ENCODE results near the gene MRPL4. TPM values are rescaled to one million over a fixed set of nuclear protein-coding genes. Genes with fewer than 3 reads are reported as not detected.
A peak's percentile ranks its signal among the peaks of the same experiment; 100 is the strongest.

The MRPL4 gene
- total and polyA plus RNA-seq, 2 donors = 9.9 to 77.4 TPM

GRCh38 chr19:10259162-10259905 lies 7.3 kb downstream of the MRPL4 start:
- WGBS = 59% methylated on average over 32 of the region's 32 CpGs
- peak; percentile 33 for DNase-seq (ENCODE audit: extremely low spot score)
- Histone ChIP-seq H3K4me1 (ENCODE audit: insufficient read depth) (no peaks in the 10 kb centered on the region), H3K27ac (ENCODE audit: low read depth) (no peak overlapping the region), H3K36me3 (ENCODE audit: insufficient read depth) (no peaks in the 10 kb centered on the region), H3K4me3 (ENCODE audit: low read depth, low read length) (no peak overlapping the region)

GRCh38 chr19:10260141-10260584 lies 8.1 kb downstream of the MRPL4 start:
- H3K4me1 ChIP-seq (ENCODE audit: insufficient read depth) = no peaks in the 10 kb centered on the region
- no peak overlapping the region for H3K27ac ChIP-seq (ENCODE audit: low read depth)
- no peaks in the 10 kb centered on the region for H3K36me3 ChIP-seq (ENCODE audit: insufficient read depth)
- no peak for DNase-seq (ENCODE audit: extremely low spot score)
- WGBS = 83% methylated on average over 8 of the region's 8 CpGs
- H3K4me3 ChIP-seq (ENCODE audit: low read depth, low read length) = no peak overlapping the region

GRCh38 chr19:10262771-10263170 lies 10.8 kb downstream of the MRPL4 start:
- H3K4me1 ChIP-seq (ENCODE audit: insufficient read depth) = no peaks in the 10 kb centered on the region
- no peak overlapping the region for H3K4me3 ChIP-seq (ENCODE audit: low read depth, low read length)
- WGBS = 77% methylated on average over 7 of the region's 7 CpGs
- no peak overlapping the region for H3K27ac ChIP-seq (ENCODE audit: low read depth)
- DNase-seq (ENCODE audit: extremely low spot score) = no peak
- no peaks in the 10 kb centered on the region for H3K36me3 ChIP-seq (ENCODE audit: insufficient read depth)

- H3K36me3 ChIP-seq (ENCODE audit: insufficient read depth) = no peaks in the 10 kb centered on the region
- no peak overlapping the region for H3K4me3 ChIP-seq (ENCODE audit: low read depth, low read length)
- DNase-seq (ENCODE audit: extremely low spot score) = no peak
- no peak overlapping the region for H3K27ac ChIP-seq (ENCODE audit: low read depth)
- 86% methylated on average over 7 of the region's 7 CpGs for WGBS
- H3K4me1 ChIP-seq (ENCODE audit: insufficient read depth) = no peaks in the 10 kb centered on the region
These were observed 14.7 kb downstream of the MRPL4 start for GRCh38 chr19:10266706-10267105.

DNA sequence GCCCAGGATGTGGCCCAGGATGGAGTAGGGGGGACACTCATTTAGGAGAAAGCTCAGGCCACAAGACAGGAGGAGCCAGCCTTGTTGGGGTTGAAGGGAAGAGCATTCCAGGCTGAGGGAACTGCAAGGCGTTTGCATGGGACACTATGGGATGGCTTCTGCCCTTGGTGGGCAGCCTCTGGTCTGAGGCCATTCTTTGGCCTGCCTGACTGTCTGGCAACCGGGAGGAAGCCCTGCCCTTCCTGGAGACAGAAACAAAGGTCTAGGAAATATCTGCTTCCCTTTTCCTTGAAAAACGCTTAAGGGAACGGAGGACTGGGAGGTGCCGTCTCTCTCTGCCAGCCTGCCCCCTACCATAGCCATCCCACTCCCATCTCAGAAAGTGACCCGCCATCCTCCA lies 16.1 kb downstream of the MRPL4 start:
- no peaks in the 10 kb centered on the region for H3K36me3 ChIP-seq (ENCODE audit: insufficient read depth)
- no peaks in the 10 kb centered on the region for H3K4me1 ChIP-seq (ENCODE audit: insufficient read depth)
- DNase-seq (ENCODE audit: extremely low spot score) = no peak
- WGBS = 64% methylated on average over 6 of the region's 6 CpGs
- H3K4me3 ChIP-seq (ENCODE audit: low read depth, low read length) = no peak overlapping the region
- no peak overlapping the region for H3K27ac ChIP-seq (ENCODE audit: low read depth)

GRCh38 chr19:10269333-10270179 lies 17.5 kb downstream of the MRPL4 start:
- no peak for DNase-seq (ENCODE audit: extremely low spot score)
- Histone ChIP-seq H3K4me1 (ENCODE audit: insufficient read depth) (no peaks in the 10 kb centered on the region), H3K36me3 (ENCODE audit: insufficient read depth) (no peaks in the 10 kb centered on the region), H3K27ac (ENCODE audit: low read depth) (no peak overlapping the region), H3K4me3 (ENCODE audit: low read depth, low read length) (peak overlapping the region; percentile 36)
- 5% methylated on average over 59 of the region's 59 CpGs for WGBS

- Histone ChIP-seq H3K4me1 (ENCODE audit: insufficient read depth) (no peaks in the 10 kb centered on the region), H3K4me3 (ENCODE audit: low read depth, low read length) (peak overlapping the region; percentile 36), H3K36me3 (ENCODE audit: insufficient read depth) (peaks cover 2% of the 10 kb centered on the region), H3K27ac (ENCODE audit: low read depth) (peak overlapping the region; percentile 63)
- DNase-seq (ENCODE audit: extremely low spot score) = no peak
- WGBS = 3% methylated on average over 37 of the region's 37 CpGs
These were observed 18.2 kb downstream of the MRPL4 start for GRCh38 chr19:10270180-10270615.

DNA sequence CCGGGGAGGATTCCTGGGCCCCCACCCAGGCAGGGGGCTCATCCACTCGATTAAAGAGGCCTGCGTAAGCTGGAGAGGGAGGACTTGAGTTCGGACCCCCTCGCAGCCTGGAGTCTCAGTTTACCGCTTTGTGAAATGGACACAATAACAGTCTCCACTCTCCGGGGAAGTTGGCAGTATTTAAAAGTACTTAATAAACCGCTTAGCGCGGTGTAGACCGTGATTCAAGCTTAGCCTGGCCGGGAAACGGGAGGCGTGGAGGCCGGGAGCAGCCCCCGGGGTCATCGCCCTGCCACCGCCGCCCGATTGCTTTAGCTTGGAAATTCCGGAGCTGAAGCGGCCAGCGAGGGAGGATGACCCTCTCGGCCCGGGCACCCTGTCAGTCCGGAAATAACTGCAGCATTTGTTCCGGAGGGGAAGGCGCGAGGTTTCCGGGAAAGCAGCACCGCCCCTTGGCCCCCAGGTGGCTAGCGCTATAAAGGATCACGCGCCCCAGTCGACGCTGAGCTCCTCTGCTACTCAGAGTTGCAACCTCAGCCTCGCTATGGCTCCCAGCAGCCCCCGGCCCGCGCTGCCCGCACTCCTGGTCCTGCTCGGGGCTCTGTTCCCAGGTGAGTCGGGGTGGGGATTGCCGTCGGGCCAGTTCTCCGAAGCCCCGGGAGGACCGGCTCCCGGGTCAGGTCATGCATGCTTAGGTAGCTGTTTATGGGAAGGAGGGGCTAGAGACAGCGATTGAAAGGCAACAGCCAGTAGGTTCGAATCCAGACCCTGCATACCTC lies 18.8 kb downstream of the MRPL4 start, which contains the start of gene ICAM1:
TSS of gene ICAM1 (plus strand) at position 505 of the 779 bp plus-strand sequence. CDS start at position 545, 40 bp downstream.
- peak within 1 kb of the TSS; percentile 36 for H3K4me3 ChIP-seq (ENCODE audit: low read depth, low read length)
- peak within 1 kb of the TSS; percentile 63 for H3K27ac ChIP-seq (ENCODE audit: low read depth)
- 4% methylated on average over 51 of the region's 51 CpGs for WGBS
- peaks cover 2% of the 10 kb centered on the region for H3K36me3 ChIP-seq (ENCODE audit: insufficient read depth)
- H3K4me1 ChIP-seq (ENCODE audit: insufficient read depth) = no peaks in the 10 kb centered on the region
- DNase-seq (ENCODE audit: extremely low spot score) = no peak

DNA sequence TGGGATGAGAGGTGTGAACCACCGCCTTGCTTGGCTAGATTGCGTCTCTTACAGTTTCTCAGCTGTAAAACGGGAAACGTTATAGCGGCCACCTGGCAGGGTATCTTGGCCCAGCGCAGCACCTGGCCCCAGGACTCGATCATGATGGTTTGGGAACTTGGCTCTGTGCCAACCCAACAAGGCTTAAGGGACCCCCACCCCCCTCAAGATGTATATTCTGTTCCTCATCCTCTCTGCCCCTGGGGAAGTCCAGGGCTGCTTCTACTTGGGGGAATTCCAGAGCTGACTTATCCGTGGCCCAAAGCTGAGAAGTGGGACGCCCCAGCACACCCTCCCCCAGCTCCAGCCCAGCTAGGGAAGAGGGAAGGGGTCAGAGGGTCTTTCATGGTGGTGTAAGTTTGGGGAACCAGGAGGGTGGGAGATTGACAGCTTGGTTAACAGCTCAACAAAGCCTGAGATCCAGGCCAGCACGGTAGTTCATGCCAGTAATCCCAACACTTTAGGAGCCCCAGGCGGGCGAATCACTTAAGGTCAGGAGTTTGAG lies 19.6 kb downstream of the MRPL4 start:
- WGBS = 31% methylated on average over 12 of the region's 12 CpGs
- DNase-seq (ENCODE audit: extremely low spot score) = no peak
- Histone ChIP-seq H3K36me3 (ENCODE audit: insufficient read depth) (peaks cover 2% of the 10 kb centered on the region), H3K27ac (ENCODE audit: low read depth) (peak overlapping the region; percentile 63), H3K4me3 (ENCODE audit: low read depth, low read length) (peak overlapping the region; percentile 36), H3K4me1 (ENCODE audit: insufficient read depth) (no peaks in the 10 kb centered on the region)

- Histone ChIP-seq H3K27ac (ENCODE audit: low read depth) (no peak overlapping the region), H3K4me3 (ENCODE audit: low read depth, low read length) (no peak overlapping the region), H3K4me1 (ENCODE audit: insufficient read depth) (no peaks in the 10 kb centered on the region), H3K36me3 (ENCODE audit: insufficient read depth) (peaks cover 2% of the 10 kb centered on the region)
- 87% methylated on average over 10 of the region's 10 CpGs for WGBS
- DNase-seq (ENCODE audit: extremely low spot score) = no peak
These were observed 22.6 kb downstream of the MRPL4 start for GRCh38 chr19:10274589-10274988.

GRCh38 chr19:10277795-10278589 lies 26.0 kb downstream of the MRPL4 start:
- Histone ChIP-seq H3K36me3 (ENCODE audit: insufficient read depth) (peaks cover 2% of the 10 kb centered on the region), H3K4me3 (ENCODE audit: low read depth, low read length) (no peak overlapping the region), H3K27ac (ENCODE audit: low read depth) (no peak overlapping the region), H3K4me1 (ENCODE audit: insufficient read depth) (no peaks in the 10 kb centered on the region)
- DNase-seq (ENCODE audit: extremely low spot score) = no peak
- 89% methylated on average over 9 of the region's 9 CpGs for WGBS

DNA sequence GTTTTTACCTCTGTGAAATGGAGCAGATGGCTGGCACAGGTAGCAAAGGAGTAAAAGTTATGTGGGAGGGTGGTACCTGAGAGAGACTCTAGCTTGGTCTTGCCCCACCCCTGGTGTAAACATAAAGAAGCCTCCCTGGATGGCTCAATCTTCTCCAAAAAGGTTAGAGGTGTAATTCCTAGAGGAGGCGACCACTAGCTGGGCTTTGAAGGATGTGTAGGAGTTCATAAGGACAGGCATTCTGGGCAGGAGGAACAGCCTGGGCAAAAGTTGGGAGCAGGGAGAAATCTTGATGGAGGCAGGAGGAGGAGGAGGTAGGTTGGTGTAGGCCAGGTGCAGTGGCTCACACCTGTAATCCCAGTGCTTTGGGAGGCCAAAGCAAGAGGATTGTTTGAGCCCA lies 26.9 kb downstream of the MRPL4 start:
- H3K36me3 ChIP-seq (ENCODE audit: insufficient read depth) = peaks cover 2% of the 10 kb centered on the region
- no peak overlapping the region for H3K27ac ChIP-seq (ENCODE audit: low read depth)
- DNase-seq (ENCODE audit: extremely low spot score) = no peak
- no peaks in the 10 kb centered on the region for H3K4me1 ChIP-seq (ENCODE audit: insufficient read depth)
- no peak overlapping the region for H3K4me3 ChIP-seq (ENCODE audit: low read depth, low read length)
- 94% methylated on average over 1 of the region's 1 CpG for WGBS
